Endometrial microvascular endothelial cells (primary cell): Measurements from ENCODE around the gene FUZ. TPM values are rescaled to one million over a fixed set of nuclear protein-coding genes. Genes with fewer than 3 reads are reported as not detected.

ENCODE experiments used
- in situ Hi-C: cut with HindIII; loops from 2 replicates; pipeline ENCODE4 v1.10.0; 2017; ENCODE audit warnings: low sequenced_read_pairs, low pct_unique_long_range_greater_than_20kb; ENCODE audit errors: inconsistent ontology term
- total RNA-seq: library from RNA; depleted of rRNA; stranded (reverse); fragments of >200 nt; gene quantifications from one replicate; pipeline ENCODE4 v1.2.3, GENCODE V29; 2015; ENCODE audit errors: inconsistent ontology term

Gene FUZ
- total RNA-seq, 1 donor from 2014 or later = 10.6 TPM

- in situ Hi-C loops = no loop called here
Observed at GRCh38 chr19:49809941-49810389, 3.1 kb downstream of the FUZ start.

GRCh38 chr19:49809160-49809940 is 3.7 kb downstream of the FUZ start:
- in situ Hi-C loops = no loop called here

DNA sequence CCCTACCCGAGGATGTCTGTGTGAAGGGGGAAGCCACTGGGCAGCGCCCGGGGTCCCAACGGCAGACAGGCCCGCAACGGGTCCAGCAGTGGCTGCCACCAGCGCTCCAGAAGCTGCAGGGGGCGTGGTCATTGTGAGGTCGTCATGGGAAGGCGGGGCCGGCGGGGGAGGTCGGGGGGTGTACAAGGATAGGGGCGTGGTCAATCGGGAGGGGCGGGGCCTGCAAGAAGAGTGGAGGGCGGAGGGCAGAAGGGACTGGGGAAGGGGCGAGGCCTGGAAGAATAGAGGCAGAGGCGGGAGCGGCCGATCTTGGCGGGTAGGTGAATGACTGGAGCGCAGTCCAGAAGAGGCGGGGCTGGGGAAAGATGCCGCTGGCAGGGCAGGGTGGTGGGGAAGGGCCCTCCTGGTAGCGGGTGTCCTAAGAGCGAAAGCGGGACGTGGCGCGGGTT is 4.4 kb downstream of the FUZ start:
- in situ Hi-C loops = no loop called here

- in situ Hi-C loops = no loop called here
Observed at GRCh38 chr19:49807904-49808675, 5.0 kb downstream of the FUZ start.

DNA sequence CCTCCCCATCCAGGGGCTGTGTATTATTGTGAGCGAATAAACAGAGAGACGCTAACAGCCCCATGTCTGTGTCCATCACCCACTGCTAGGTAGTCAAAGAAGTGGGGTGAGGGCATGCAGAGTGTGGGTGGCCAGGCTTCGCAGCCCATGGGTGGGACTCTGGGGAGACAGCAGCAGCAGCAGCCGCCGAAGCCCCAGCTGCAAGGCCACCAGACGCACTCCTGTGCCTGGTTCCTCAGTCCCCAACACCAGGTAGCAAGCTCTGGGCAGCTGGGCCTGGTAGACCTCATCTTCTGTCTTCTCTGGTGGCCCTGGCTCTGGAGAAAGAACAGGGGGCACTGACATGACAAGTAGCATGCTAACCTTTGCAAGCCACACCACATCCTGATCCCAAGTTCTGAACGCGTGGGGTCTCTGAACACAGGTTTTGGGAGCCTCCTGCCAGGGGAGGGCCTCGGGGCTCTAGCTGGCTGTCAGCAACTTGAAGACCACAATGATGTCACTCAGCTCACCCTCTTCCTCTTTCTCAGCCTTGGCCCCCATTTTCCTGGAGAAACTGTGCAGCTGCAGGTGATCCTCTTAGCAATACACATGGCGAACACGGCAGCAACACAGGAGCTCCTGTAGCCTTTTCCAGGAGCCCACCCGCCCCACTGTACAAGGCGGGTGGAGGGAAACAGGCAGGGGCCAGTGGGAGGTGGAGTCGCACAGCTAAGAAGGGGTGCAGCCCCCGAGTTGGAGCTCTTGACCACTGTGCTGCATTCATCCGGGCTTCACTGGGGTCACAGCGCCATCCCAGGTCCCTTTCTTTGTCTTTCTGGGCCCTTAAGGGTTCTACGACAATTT is 5.8 kb downstream of the FUZ start:
- in situ Hi-C loops = no loop called here

DNA sequence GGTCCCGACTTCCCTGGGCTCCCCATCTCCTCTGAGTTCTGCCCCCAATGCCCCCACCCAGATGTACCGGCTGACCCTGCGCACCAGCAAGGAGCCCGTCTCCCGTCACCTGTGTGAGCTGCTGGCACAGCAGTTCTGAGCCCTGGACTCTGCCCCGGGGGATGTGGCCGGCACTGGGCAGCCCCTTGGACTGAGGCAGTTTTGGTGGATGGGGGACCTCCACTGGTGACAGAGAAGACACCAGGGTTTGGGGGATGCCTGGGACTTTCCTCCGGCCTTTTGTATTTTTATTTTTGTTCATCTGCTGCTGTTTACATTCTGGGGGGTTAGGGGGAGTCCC is 6.5 kb downstream of the FUZ start:
- in situ Hi-C loops = no loop called here

DNA sequence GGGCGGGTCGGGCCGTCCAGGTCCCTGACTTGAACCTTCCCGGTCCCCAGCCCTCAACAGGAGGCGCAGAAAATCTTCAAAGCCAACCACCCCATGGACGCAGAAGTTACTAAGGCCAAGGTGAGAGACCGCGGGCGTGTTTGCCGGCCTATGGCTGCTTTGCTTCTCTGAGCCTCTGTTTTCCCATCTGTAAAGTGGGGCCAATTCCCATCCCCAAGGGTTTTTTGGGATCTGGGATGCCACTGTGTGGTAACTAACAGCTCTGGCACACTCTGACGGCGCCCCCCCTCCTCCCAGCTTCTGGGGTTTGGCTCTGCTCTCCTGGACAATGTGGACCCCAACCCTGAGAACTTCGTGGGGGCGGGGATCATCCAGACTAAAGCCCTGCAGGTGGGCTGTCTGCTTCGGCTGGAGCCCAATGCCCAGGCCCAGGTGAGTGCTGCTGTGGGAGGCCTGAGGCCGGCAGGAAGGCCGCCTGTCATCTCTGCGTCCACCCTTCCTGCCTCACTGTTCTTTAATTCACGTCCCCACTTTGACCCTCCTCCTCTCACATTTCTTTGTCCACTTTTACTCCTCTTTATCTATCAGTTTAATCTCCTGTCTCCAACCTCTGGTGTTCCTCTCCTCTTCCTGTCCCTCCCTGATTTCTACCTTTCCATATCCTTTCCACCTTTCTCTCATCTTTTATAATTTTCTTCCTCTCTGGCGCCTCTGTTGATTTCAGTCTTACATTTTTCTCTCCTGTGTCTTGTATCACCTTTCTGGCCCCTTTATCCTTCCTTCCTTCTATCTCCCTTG is 7.1 kb downstream of the FUZ start:
- in situ Hi-C loops = no loop called here

GRCh38 chr19:49803529-49803856 is 9.6 kb downstream of the FUZ start:
- in situ Hi-C loops = no loop called here

DNA sequence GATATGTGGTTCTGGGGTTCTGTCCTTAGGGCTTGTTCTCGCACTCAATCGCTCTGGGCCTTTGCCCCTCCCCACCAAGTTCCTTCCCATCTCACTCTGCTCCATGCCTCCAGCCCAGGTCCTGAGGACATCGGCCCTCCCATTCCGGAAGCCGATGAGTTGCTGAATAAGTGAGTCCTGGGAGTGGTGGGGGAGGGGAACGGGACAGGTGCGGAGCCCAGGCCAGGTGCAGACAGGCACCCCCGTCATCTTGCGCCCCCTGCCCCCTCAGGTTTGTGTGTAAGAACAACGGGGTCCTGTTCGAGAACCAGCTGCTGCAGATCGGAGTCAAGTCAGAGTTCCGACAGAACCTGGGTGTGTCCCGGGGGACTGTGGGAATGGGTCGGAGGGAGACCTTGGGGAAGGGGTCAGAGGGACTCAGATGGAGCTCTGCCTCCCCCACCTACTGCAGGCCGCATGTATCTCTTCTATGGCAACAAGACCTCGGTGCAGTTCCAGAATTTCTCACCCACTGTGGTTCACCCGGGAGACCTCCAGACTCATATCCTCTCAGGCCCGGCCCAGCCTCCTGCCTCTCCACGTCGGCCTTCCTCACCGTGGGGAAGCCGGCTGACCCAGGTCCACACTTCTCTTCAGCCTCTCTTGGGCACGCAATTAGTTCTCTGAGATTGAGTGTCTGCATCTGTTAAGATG is 10.1 kb downstream of the FUZ start:
- in situ Hi-C loops = no loop called here

GRCh38 chr19:49801966-49802661 is 11.0 kb downstream of the FUZ start:
- in situ Hi-C loops = no loop called here

GRCh38 chr19:49801401-49801888 is 11.6 kb downstream of the FUZ start:
- in situ Hi-C loops = no loop called here

GRCh38 chr19:49800771-49801170 is 12.3 kb downstream of the FUZ start:
- in situ Hi-C loops = no loop called here

DNA sequence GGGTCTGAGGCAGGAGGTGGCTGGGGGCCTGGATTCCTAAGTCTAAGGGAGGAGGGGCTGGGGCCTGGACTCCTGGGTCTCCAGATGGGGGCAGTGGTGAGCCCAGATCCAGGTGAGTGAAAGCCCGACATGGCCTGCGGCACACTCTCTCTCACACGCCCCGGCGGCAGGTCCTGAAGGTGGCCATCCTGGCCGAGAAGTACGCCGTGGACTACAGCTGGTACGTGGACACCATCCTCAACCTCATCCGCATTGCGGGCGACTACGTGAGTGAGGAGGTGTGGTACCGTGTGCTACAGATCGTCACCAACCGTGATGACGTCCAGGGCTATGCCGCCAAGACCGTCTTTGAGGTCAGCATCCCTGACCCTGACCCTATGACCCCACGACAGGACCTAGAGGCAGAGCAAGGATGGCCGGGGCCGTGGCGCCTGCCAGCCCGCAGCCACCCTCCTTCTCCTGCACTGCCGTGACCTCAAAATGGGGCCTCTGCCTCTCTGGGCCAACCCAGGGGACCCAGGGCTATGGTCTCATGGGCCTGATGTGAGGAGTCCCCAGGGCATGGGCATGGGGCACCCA is 13.2 kb downstream of the FUZ start:
- in situ Hi-C loops = no loop called here

GRCh38 chr19:49799271-49799797 is 13.8 kb downstream of the FUZ start:
- in situ Hi-C loops = no loop called here

GRCh38 chr19:49798574-49798973 is 14.5 kb downstream of the FUZ start:
- in situ Hi-C loops = no loop called here

DNA sequence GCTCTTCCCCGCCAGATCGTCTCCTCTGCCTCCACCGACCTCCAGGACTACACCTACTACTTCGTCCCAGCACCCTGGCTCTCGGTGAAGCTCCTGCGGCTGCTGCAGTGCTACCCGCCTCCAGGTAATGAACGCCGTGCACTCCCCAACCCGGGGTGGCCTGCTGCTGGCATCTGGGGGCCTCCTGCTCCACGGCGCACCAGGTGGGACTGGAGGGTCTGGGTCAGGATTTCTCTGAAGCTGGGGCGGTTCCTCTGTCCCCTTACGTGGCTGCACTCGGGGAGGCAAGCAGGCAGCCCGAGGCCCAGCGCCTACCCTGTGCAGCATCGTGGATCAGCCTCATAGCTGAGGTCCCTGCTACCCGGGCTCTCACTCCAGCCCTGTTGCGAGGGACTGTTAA is 17.5 kb downstream of the FUZ start:
- in situ Hi-C loops = no loop called here

DNA sequence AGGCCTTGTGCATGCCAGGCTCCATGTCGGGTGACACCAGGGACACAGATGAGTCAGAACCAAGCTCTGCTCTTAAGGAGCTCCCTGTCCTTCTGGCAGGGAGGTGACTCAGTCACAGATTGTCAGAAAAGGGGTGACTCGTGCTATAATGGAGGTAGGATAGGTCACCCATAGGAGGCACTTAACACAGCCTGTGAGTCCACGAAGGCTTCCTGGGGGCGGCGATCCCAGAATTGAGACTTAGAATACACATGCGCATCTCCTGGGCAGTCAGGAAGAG is 19.6 kb downstream of the FUZ start:
- in situ Hi-C loops = no loop called here
